ENCODE results near the gene STRN3.

DNA sequence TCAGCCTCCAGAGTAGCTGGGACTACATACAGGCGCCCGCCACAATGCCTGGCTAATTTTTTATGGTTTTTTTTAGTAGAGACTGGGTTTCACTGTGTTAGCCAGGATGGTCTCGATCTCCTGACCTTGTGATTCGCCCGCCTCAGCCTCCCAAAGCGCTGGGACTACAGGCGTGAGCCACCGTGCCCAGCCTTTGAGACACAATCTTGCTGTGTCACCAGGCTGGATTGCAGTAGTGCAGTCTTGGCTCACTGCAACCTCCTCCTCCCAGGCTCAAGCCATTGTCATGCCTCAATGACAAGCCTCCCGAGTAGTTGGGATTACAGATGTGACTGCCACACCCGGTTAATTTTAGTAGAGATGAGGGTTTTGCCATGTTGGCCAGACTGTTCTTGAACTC, 21.3 kb upstream of the STRN3 start:
- TF ChIP-seq POLR2A (IDR thresholded peaks at IDR 0.05), result no peak
- TF ChIP-seq, protein P1, sequence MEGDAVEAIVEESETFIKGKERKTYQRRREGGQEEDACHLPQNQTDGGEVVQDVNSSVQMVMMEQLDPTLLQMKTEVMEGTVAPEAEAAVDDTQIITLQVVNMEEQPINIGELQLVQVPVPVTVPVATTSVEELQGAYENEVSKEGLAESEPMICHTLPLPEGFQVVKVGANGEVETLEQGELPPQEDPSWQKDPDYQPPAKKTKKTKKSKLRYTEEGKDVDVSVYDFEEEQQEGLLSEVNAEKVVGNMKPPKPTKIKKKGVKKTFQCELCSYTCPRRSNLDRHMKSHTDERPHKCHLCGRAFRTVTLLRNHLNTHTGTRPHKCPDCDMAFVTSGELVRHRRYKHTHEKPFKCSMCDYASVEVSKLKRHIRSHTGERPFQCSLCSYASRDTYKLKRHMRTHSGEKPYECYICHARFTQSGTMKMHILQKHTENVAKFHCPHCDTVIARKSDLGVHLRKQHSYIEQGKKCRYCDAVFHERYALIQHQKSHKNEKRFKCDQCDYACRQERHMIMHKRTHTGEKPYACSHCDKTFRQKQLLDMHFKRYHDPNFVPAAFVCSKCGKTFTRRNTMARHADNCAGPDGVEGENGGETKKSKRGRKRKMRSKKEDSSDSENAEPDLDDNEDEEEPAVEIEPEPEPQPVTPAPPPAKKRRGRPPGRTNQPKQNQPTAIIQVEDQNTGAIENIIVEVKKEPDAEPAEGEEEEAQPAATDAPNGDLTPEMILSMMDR (IDR thresholded peaks at IDR 0.05), result no peak
- no peak for TF ChIP-seq POLR2AphosphoS5 (IDR thresholded peaks at IDR 0.05)
- no peak for TF ChIP-seq EP300 (IDR thresholded peaks at IDR 0.05)
